ENCODE results near the gene HEATR5A. TPM values are rescaled to one million over a fixed set of nuclear protein-coding genes. Genes with fewer than 3 reads are reported as not detected.

HEATR5A gene
- total RNA-seq, 3 donors from 2014 or later = 53.3 to 80.0 (median 56.8) TPM

DNA sequence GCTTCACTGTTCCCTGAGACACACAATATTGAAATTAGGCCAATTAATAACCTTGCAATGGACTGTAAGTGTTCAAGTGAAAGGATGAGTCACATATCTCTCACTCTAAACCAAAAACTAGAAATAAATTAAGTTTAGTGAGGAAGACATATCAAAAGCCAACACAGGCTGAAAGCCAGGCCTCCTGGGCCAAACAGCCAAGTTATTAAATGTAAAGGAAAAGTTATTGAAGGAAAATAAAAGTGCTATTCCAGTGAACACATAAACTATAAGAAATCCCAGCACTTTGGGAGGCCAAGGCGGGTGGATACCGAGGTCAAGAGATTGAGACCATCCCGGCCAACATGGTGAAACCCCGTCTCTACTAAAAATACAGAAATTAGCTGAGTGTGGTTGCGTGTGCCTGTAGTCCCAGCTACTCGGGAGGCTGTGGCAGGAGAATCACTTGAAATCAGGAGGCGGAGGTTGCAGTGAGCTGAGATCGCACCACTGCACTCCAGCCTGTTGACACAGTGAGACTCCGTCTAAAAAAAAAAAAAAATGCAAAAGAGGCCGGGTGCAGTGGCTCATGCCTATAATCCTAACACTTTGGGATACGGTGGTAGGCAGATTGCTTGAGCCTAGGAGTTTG is 10.4 kb upstream of the HEATR5A start:
- Histone ChIP-seq H3K4me3 (no peak overlapping the region), H3K36me3 (ENCODE audit: low read depth) (no peaks in the 10 kb centered on the region), H3K9me3 (peaks cover 2% of the 10 kb centered on the region), H3K4me1 (ENCODE audit: low read depth) (no peaks in the 10 kb centered on the region)
- intact Hi-C loops (cut with DNase I, micrococcal nuclease) = no loop called here
- TF ChIP-seq, protein P1, sequence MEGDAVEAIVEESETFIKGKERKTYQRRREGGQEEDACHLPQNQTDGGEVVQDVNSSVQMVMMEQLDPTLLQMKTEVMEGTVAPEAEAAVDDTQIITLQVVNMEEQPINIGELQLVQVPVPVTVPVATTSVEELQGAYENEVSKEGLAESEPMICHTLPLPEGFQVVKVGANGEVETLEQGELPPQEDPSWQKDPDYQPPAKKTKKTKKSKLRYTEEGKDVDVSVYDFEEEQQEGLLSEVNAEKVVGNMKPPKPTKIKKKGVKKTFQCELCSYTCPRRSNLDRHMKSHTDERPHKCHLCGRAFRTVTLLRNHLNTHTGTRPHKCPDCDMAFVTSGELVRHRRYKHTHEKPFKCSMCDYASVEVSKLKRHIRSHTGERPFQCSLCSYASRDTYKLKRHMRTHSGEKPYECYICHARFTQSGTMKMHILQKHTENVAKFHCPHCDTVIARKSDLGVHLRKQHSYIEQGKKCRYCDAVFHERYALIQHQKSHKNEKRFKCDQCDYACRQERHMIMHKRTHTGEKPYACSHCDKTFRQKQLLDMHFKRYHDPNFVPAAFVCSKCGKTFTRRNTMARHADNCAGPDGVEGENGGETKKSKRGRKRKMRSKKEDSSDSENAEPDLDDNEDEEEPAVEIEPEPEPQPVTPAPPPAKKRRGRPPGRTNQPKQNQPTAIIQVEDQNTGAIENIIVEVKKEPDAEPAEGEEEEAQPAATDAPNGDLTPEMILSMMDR (IDR thresholded peaks at IDR 0.05) = no peak
- DNase-seq (no peak), ATAC-seq (no peak)

DNA sequence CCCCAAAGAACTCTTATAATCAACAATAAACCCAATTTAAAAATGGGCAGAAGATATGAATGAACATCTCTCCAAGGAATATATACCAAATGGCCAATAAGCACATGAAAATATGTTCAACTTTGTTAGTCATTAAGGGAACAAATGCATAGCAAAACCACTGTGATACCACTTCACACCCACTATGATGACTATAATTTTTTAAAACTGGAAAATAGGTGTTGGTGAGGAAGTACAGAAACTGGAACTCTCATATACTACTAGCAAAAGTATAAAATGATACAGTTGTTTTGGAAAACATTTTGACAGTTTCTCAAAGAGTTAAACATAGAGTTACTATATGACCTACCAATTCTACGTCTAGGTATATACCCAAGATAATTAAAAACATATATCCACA is 9.4 kb upstream of the HEATR5A start:
- TF ChIP-seq, protein P1 (IDR thresholded peaks at IDR 0.05) = no peak
- intact Hi-C loops (cut with DNase I, micrococcal nuclease) = no loop called here
- Histone ChIP-seq H3K4me1 (ENCODE audit: low read depth) (no peaks in the 10 kb centered on the region), H3K4me3 (no peak overlapping the region), H3K9me3 (peaks cover 2% of the 10 kb centered on the region), H3K36me3 (ENCODE audit: low read depth) (no peaks in the 10 kb centered on the region)
- no peak for DNase-seq
- no peak for ATAC-seq

DNA sequence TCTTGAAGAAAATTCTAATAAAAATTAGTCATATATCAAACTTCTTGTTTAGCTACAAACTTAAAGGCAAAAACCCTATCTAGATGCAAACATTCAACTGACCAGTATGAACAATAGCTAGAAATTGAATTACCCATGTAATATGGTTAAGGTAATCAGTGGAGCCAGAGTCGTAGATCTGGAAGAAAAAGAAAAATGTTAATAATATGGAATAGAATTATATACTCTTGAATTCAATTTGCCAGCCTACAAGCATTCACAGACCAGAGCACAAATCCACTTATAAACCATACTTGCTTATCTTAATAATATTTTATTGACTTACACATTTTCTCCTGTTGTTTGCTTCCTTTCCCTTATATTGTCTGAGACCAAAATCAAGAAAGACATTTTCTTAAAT is 7.7 kb upstream of the HEATR5A start:
- TF ChIP-seq, protein P1 (IDR thresholded peaks at IDR 0.05) = no peak
- intact Hi-C loops (cut with DNase I, micrococcal nuclease) = no loop called here
- DNase-seq (no peak), ATAC-seq (no peak)
- H3K36me3 ChIP-seq (ENCODE audit: low read depth) = no peaks in the 10 kb centered on the region
- H3K4me3 ChIP-seq = no peak overlapping the region
- H3K4me1 ChIP-seq (ENCODE audit: low read depth) = no peaks in the 10 kb centered on the region
- peaks cover 2% of the 10 kb centered on the region for H3K9me3 ChIP-seq

DNA sequence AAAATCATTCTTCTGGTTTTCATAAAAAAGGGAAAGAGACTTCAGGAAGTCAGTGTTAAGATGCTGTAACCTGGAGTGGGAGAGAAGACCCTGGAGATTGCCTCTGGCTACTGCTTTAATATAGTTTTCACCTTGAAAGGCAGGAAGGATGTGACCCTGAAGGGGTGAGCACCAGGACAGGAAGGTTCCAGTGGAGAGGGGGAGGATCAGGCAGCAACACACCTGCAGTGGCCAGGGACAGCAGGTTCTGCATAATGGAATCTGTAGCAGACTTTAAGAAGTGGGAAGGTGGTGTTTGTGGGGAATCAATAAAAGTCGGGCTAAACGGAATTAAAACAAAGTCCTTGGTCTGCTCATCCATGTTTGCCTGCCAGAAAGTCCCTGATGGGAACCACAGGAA is 6.3 kb upstream of the HEATR5A start:
- Histone ChIP-seq H3K9me3 (peaks cover under 1% of the 10 kb centered on the region), H3K4me3 (no peak overlapping the region), H3K36me3 (ENCODE audit: low read depth) (no peaks in the 10 kb centered on the region), H3K4me1 (ENCODE audit: low read depth) (no peaks in the 10 kb centered on the region)
- no peak for DNase-seq
- no peak for ATAC-seq
- TF ChIP-seq, protein P1 (IDR thresholded peaks at IDR 0.05) = no peak
- intact Hi-C loops (cut with DNase I, micrococcal nuclease) = no loop called here

DNA sequence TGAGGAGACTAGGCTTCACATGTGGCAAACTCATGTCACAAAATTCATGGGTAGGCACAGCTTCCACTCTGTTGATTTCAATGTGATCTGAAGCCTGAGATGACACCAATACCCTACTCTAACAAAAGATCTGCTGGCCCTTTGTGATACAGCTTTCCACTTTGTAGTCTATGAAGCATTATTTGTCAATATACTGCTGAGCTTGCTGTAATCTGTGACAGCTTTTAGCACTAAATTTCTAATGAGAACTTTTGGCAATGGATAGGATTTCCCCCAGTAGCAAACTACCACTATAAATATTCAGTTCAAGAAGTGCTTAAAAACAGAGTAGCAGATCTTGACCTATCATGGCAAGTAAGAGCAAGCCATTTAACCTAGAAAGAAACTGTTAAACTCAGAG is 5.6 kb upstream of the HEATR5A start:
- Histone ChIP-seq H3K9me3 (no peaks in the 10 kb centered on the region), H3K4me3 (no peak overlapping the region), H3K36me3 (ENCODE audit: low read depth) (no peaks in the 10 kb centered on the region), H3K4me1 (ENCODE audit: low read depth) (peaks cover 2% of the 10 kb centered on the region)
- ATAC-seq (no peak), DNase-seq (no peak)
- intact Hi-C loops (cut with DNase I, micrococcal nuclease) = no loop called here
- TF ChIP-seq, protein P1 (IDR thresholded peaks at IDR 0.05) = no peak

DNA sequence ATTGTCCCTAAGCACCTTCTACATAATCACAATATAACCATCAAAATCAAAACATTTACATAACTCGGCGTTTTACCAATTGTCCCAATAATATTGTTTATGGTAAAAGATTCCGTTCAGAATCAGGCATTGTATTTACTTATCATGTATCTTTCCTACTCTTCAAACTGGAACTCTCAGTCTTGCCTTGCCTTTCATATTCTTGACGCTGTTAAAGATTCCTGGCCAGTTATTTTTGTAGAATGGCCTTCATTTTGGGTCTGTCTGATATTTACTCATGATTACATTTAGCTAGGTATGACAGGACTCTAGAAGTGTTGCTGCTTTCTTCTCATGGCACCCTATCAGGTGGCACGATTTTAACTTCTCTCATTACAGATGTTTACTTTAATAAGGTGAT is 850 bp upstream of the HEATR5A start:
- intact Hi-C loops (cut with DNase I, micrococcal nuclease) = no loop called here
- Histone ChIP-seq H3K4me3 (no peak overlapping the region), H3K4me1 (ENCODE audit: low read depth) (peaks cover 11% of the 10 kb centered on the region), H3K36me3 (ENCODE audit: low read depth) (no peaks in the 10 kb centered on the region), H3K9me3 (no peaks in the 10 kb centered on the region)
- ATAC-seq = no peak
- DNase-seq = no peak
- TF ChIP-seq, protein P1 (IDR thresholded peaks at IDR 0.05) = no peak

Measured in mucosa of descending colon (tissue), 3 donors.